SU-DHL-6 (cell line): Measurements from ENCODE around the gene SYS1.

Source experiments
- EZH2phosphoT487 ChIP-seq: fragments of 200-600 bp; sonication (generic), shearing (Covaris generic); conservative IDR thresholded peaks from 2 replicates; pipeline ENCODE4 v1.6.1; 2018; ENCODE audit warnings: mild to moderate bottlenecking, antibody characterized with exemption, low read length, moderate library complexity, mixed read lengths
- TF ChIP-seq, protein P1 (sequence below): fragments of 200-600 bp; sonication (generic); IDR thresholded peaks from one replicate; pipeline ENCODE4 v1.5.1; 2017; ENCODE audit warnings: antibody characterized with exemption, mild to moderate bottlenecking, low read length, moderate library complexity; ENCODE audit not compliant: insufficient read depth, poor library complexity, severe bottlenecking

GRCh38 chr20:45318386-45318939 lies 44.5 kb upstream of the SYS1 start:
- TF ChIP-seq, protein P1, sequence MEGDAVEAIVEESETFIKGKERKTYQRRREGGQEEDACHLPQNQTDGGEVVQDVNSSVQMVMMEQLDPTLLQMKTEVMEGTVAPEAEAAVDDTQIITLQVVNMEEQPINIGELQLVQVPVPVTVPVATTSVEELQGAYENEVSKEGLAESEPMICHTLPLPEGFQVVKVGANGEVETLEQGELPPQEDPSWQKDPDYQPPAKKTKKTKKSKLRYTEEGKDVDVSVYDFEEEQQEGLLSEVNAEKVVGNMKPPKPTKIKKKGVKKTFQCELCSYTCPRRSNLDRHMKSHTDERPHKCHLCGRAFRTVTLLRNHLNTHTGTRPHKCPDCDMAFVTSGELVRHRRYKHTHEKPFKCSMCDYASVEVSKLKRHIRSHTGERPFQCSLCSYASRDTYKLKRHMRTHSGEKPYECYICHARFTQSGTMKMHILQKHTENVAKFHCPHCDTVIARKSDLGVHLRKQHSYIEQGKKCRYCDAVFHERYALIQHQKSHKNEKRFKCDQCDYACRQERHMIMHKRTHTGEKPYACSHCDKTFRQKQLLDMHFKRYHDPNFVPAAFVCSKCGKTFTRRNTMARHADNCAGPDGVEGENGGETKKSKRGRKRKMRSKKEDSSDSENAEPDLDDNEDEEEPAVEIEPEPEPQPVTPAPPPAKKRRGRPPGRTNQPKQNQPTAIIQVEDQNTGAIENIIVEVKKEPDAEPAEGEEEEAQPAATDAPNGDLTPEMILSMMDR = no peak
- TF ChIP-seq EZH2phosphoT487 = no peak
